ENCODE data around the gene NSUN6. TPM values are rescaled to one million over a fixed set of nuclear protein-coding genes. Genes with fewer than 3 reads are reported as not detected.

The NSUN6 gene
- total RNA-seq, 1 donor from 2014 or later, result 14.3 TPM

DNA sequence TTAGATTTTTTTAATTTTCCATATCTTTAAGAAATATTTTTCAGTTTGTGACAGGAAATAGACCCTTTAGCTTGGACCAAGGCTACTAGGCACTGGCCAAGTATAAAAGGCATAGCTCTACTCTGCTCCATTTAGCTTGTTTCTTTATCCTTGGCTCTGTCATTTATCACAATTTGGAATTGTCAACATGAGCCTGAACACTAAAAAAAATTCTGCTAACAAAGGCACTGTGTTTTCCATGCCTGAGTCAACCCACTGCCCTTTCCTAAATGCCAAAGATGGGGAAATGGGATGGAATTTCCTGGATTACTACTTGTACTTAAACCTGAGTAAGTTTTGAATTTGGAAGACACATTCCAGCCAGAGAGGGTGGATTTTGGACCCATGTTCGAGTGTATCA, 128.4 kb downstream of the NSUN6 start:
- H3K36me3 Mint-ChIP-seq, result peaks cover 3% of the 10 kb centered on the region
- no peaks in the 10 kb centered on the region for H3K9me3 Mint-ChIP-seq
- H3K27ac Mint-ChIP-seq, result no peak overlapping the region
- peaks cover 3% of the 10 kb centered on the region for H3K4me1 Mint-ChIP-seq (ENCODE audit: unreplicated experiment)
- no peak for DNase-seq (ENCODE audit: extremely low spot score, unreplicated experiment)
- TF ChIP-seq, protein P1, sequence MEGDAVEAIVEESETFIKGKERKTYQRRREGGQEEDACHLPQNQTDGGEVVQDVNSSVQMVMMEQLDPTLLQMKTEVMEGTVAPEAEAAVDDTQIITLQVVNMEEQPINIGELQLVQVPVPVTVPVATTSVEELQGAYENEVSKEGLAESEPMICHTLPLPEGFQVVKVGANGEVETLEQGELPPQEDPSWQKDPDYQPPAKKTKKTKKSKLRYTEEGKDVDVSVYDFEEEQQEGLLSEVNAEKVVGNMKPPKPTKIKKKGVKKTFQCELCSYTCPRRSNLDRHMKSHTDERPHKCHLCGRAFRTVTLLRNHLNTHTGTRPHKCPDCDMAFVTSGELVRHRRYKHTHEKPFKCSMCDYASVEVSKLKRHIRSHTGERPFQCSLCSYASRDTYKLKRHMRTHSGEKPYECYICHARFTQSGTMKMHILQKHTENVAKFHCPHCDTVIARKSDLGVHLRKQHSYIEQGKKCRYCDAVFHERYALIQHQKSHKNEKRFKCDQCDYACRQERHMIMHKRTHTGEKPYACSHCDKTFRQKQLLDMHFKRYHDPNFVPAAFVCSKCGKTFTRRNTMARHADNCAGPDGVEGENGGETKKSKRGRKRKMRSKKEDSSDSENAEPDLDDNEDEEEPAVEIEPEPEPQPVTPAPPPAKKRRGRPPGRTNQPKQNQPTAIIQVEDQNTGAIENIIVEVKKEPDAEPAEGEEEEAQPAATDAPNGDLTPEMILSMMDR (conservative IDR thresholded peaks at IDR 0.05), result no peak
- H3K27me3 Mint-ChIP-seq, result no peaks in the 10 kb centered on the region
- H3K4me3 Mint-ChIP-seq, result no peak overlapping the region

DNA sequence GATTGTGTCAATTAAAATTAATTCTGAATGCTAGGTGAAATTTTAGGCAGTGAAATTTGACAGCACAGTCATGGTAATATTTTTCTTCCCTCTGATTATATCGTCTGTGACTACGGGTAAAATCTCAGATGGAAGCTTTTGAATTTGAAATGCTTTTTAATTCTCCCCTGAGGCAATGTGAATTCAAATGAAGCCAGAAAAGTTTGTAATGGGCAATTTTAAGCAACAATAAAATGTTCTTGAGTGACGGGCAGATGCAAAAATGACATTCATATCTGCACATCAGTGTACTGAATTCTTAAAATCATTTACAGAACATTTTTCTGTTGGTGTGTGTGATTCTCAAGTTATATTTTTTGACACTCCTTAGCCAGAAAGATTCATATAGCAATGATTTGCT, 134.5 kb downstream of the NSUN6 start:
- Mint-ChIP-seq H3K27me3 (no peaks in the 10 kb centered on the region), H3K36me3 (peaks cover 4% of the 10 kb centered on the region), H3K4me3 (no peak overlapping the region), H3K9me3 (no peaks in the 10 kb centered on the region), H3K4me1 (ENCODE audit: unreplicated experiment) (no peaks in the 10 kb centered on the region), H3K27ac (no peak overlapping the region)
- no peak for DNase-seq (ENCODE audit: extremely low spot score, unreplicated experiment)
- TF ChIP-seq, protein P1 (conservative IDR thresholded peaks at IDR 0.05), result no peak

DNA sequence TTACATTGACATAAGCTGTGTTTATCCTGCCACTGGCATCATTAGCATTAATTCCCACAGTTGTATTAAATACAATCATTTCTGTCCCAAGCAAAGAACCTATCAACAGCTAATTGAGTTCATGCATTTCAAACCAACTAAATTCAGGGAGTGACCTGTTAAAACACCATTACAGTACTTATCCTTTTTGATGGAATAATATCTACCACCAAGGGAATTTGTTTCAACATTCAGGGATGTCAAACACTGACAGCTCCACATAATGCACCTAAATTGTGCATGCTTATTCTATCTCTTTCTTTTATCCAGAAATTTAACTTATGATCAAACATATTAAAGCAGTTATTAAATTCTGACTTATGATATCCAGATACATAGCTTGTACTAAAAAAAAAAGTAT, 136.8 kb downstream of the NSUN6 start:
- Mint-ChIP-seq H3K4me1 (ENCODE audit: unreplicated experiment) (no peaks in the 10 kb centered on the region), H3K4me3 (no peak overlapping the region), H3K9me3 (no peaks in the 10 kb centered on the region), H3K27ac (no peak overlapping the region), H3K36me3 (peaks cover 4% of the 10 kb centered on the region), H3K27me3 (no peaks in the 10 kb centered on the region)
- no peak for DNase-seq (ENCODE audit: extremely low spot score, unreplicated experiment)
- TF ChIP-seq, protein P1 (conservative IDR thresholded peaks at IDR 0.05), result no peak

DNA sequence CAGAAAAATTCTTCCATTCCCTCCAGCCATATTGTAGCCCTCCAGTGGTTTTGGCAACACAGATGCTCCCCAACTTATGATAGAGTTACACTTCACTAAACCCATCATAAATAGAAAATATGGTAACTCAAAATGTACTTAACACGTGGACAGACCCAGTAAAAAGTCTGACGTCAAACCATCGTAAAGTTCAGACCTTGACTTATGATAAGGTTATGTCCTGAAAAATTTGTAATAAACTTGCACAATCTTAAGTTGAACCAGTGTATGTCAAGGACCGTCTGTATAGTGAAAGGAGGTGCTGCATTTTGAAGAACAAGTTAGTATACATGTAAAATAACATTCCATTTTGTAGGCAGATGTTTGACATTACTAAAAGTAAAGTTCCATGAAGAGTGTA, 142.8 kb downstream of the NSUN6 start:
- no peak for DNase-seq (ENCODE audit: extremely low spot score, unreplicated experiment)
- no peak overlapping the region for H3K4me3 Mint-ChIP-seq

DNA sequence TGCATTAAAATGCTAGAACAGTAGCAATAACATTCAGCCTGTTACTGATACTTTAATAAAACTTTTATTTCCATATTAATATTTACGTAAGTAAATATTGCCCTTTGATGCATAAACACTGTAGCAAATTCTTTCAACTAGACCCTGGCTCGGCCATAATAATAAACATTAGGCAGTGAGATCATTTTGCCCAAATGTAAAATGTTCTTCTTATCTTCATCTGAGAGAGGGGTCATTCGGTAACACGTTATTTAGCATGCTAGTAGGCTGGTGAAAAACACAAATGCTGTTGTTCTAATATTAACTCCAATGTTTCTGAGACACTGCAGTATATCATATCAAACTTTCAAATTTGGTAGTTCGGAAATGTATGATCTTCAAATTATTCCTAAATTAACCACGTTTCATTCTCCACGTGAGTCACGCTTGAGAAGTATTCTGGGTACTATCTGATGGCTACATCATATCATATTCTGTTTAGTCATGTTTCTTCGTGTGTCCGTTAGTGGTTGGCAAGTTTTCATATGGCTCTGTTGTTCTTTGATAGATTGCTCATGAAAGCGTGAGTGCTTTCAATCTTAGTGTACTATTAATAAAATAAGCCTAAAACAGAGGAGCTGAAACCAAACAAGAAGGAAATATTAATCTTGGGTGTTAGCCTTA, 145.8 kb downstream of the NSUN6 start:
- Mint-ChIP-seq H3K36me3 (no peaks in the 10 kb centered on the region), H3K4me1 (ENCODE audit: unreplicated experiment) (no peaks in the 10 kb centered on the region), H3K4me3 (no peak overlapping the region), H3K27ac (no peak overlapping the region), H3K27me3 (no peaks in the 10 kb centered on the region), H3K9me3 (no peaks in the 10 kb centered on the region)
- no peak for DNase-seq (ENCODE audit: extremely low spot score, unreplicated experiment)
- TF ChIP-seq, protein P1 (conservative IDR thresholded peaks at IDR 0.05), result no peak

More for the DNA sequence above, 142.8 kb downstream of the NSUN6 start:
- H3K9me3 Mint-ChIP-seq, result no peaks in the 10 kb centered on the region
- H3K4me1 Mint-ChIP-seq (ENCODE audit: unreplicated experiment), result no peaks in the 10 kb centered on the region
- H3K27me3 Mint-ChIP-seq, result no peaks in the 10 kb centered on the region
- H3K27ac Mint-ChIP-seq, result no peak overlapping the region
- TF ChIP-seq, protein P1 (conservative IDR thresholded peaks at IDR 0.05), result no peak
- peaks cover 4% of the 10 kb centered on the region for H3K36me3 Mint-ChIP-seq
